Measurements from ENCODE around the gene RPS24. TPM values are rescaled to one million over a fixed set of nuclear protein-coding genes. Genes with fewer than 3 reads are reported as not detected.

RPS24 gene
- total RNA-seq, 1 donor from 2014 or later = 1,816 TPM

GRCh38 chr10:78011065-78011464 is 22.6 kb upstream of the RPS24 start:
- Mint-ChIP-seq H3K4me1 (peaks cover 2% of the 10 kb centered on the region), H3K9me3 (no peaks in the 10 kb centered on the region), H3K27me3 (no peaks in the 10 kb centered on the region), H3K4me3 (no peak overlapping the region), H3K36me3 (ENCODE audit: low read depth) (peaks cover 56% of the 10 kb centered on the region), H3K27ac (no peak overlapping the region)
- intact Hi-C loops (cut with micrococcal nuclease) = no loop called here
- DNase-seq = no peak

GRCh38 chr10:78013564-78013963 is 20.1 kb upstream of the RPS24 start:
- Mint-ChIP-seq H3K36me3 (ENCODE audit: low read depth) (peaks cover 58% of the 10 kb centered on the region), H3K27me3 (no peaks in the 10 kb centered on the region)
- DNase-seq = no peak

GRCh38 chr10:78015546-78015945 is 18.1 kb upstream of the RPS24 start:
- Mint-ChIP-seq H3K27me3 (no peaks in the 10 kb centered on the region), H3K4me1 (peaks cover 2% of the 10 kb centered on the region), H3K4me3 (no peak overlapping the region), H3K27ac (no peak overlapping the region), H3K36me3 (ENCODE audit: low read depth) (peaks cover 56% of the 10 kb centered on the region), H3K9me3 (no peaks in the 10 kb centered on the region)
- intact Hi-C loops (cut with micrococcal nuclease) = no loop called here
- no peak for DNase-seq

More at GRCh38 chr10:78013564-78013963, 20.1 kb upstream of the RPS24 start:
- no peak overlapping the region for H3K27ac Mint-ChIP-seq
- no peak overlapping the region for H3K4me3 Mint-ChIP-seq
- peaks cover 2% of the 10 kb centered on the region for H3K4me1 Mint-ChIP-seq
- intact Hi-C loops (cut with micrococcal nuclease) = no loop called here
- no peaks in the 10 kb centered on the region for H3K9me3 Mint-ChIP-seq

GRCh38 chr10:78017856-78018255 is 15.8 kb upstream of the RPS24 start:
- no peak overlapping the region for H3K27ac Mint-ChIP-seq
- H3K27me3 Mint-ChIP-seq = no peaks in the 10 kb centered on the region
- no peaks in the 10 kb centered on the region for H3K9me3 Mint-ChIP-seq
- no peak for DNase-seq
- H3K4me3 Mint-ChIP-seq = no peak overlapping the region
- peaks cover 66% of the 10 kb centered on the region for H3K36me3 Mint-ChIP-seq (ENCODE audit: low read depth)
- intact Hi-C loops (cut with micrococcal nuclease) = no loop called here
- peaks cover 2% of the 10 kb centered on the region for H3K4me1 Mint-ChIP-seq

DNA sequence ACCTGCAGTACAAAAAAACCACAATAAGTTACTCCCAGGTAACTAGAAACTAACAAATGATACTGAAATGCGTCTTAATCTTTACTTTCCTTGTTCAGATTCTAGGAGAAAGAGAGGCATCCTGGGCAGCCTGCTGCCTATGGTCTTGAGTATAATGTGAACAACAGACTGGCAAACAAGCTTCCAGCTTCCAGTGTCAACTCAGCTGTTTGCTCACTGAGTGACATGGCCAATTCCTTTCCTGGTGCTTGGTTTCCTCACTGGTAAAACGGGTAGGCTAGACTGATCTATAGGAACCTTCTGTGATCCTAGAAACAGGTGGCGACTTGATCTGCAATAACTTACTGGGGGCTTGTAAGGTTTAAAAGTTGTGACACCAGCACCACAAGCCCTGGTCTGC is 14.4 kb upstream of the RPS24 start:
- H3K9me3 Mint-ChIP-seq = no peaks in the 10 kb centered on the region
- intact Hi-C loops (cut with micrococcal nuclease) = no loop called here
- no peaks in the 10 kb centered on the region for H3K27me3 Mint-ChIP-seq
- peaks cover 68% of the 10 kb centered on the region for H3K36me3 Mint-ChIP-seq (ENCODE audit: low read depth)
- no peak overlapping the region for H3K4me3 Mint-ChIP-seq
- peaks cover 2% of the 10 kb centered on the region for H3K4me1 Mint-ChIP-seq
- no peak overlapping the region for H3K27ac Mint-ChIP-seq
- no peak for DNase-seq

DNA sequence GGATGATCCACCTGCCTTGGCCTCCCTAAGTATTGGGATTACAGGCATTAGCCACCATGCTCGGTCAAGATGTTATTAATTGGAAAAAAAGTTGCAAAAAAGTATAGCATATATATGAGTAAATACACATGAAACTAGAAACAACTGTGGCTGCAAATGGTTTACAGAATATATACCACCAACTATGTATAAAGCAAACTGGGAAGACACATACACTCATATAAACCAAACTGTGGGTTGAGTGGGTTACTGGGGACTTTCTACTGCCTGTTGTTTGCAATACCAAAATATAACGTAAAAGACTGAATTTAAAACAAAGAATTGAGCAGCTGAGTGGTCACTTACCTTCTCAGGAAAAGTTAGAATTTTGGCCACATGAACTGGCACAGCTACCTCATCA is 12.5 kb upstream of the RPS24 start:
- no peak overlapping the region for H3K4me3 Mint-ChIP-seq
- no peak overlapping the region for H3K27ac Mint-ChIP-seq
- H3K36me3 Mint-ChIP-seq (ENCODE audit: low read depth) = peaks cover 74% of the 10 kb centered on the region
- intact Hi-C loops (cut with micrococcal nuclease) = no loop called here
- no peaks in the 10 kb centered on the region for H3K4me1 Mint-ChIP-seq
- no peak for DNase-seq
- H3K9me3 Mint-ChIP-seq = no peaks in the 10 kb centered on the region
- no peaks in the 10 kb centered on the region for H3K27me3 Mint-ChIP-seq

DNA sequence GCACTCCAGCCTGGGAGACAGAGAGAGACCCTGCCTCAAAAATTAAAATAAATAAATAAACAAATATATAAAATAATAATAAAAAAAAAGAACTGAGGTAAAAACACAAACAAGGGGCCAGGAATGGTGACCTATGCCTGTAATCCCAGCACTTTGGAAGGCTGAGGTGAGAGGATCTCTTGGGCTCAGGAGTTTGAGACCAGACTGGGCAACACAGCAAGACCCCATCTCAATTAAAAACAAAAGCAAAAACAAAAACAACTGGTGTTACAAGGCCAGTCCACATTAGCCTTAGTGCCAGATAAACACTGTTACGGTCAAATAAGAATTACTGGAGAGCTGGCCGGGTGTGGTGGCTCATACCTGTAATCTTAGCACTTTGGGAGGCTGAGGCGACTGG is 9.9 kb upstream of the RPS24 start:
- Mint-ChIP-seq H3K9me3 (no peaks in the 10 kb centered on the region), H3K4me1 (peaks cover 14% of the 10 kb centered on the region), H3K4me3 (no peak overlapping the region), H3K27me3 (no peaks in the 10 kb centered on the region), H3K36me3 (ENCODE audit: low read depth) (peaks cover 65% of the 10 kb centered on the region), H3K27ac (no peak overlapping the region)
- intact Hi-C loops (cut with micrococcal nuclease) = no loop called here
- DNase-seq = no peak

- Mint-ChIP-seq H3K4me1 (peaks cover 24% of the 10 kb centered on the region), H3K36me3 (ENCODE audit: low read depth) (peaks cover 57% of the 10 kb centered on the region), H3K27ac (no peak overlapping the region), H3K4me3 (no peak overlapping the region), H3K27me3 (no peaks in the 10 kb centered on the region), H3K9me3 (no peaks in the 10 kb centered on the region)
- no peak for DNase-seq
- intact Hi-C loops (cut with micrococcal nuclease) = loop anchor here (5.0 kb wide), 1 partner anchor 946 kb away; no protein-coding TSS in a partner anchor
Measured at GRCh38 chr10:78025685-78026364, 7.8 kb upstream of the RPS24 start.

- H3K27me3 Mint-ChIP-seq = no peaks in the 10 kb centered on the region
- peak; percentile 76 for DNase-seq
- H3K4me1 Mint-ChIP-seq = peaks cover 24% of the 10 kb centered on the region
- intact Hi-C loops (cut with micrococcal nuclease) = loop anchor here (1.0 to 5.0 kb wide), 2 partner anchors 275 to 944 kb away; no protein-coding TSS in a partner anchor
- H3K36me3 Mint-ChIP-seq (ENCODE audit: low read depth) = peaks cover 35% of the 10 kb centered on the region
- H3K27ac Mint-ChIP-seq = peak overlapping the region; percentile 95
- peak overlapping the region; percentile 99 for H3K4me3 Mint-ChIP-seq
- no peaks in the 10 kb centered on the region for H3K9me3 Mint-ChIP-seq
Measured at GRCh38 chr10:78028438-78029268, 5.0 kb upstream of the RPS24 start.

- DNase-seq = peak; percentile 97
- Mint-ChIP-seq H3K4me3 (peak within 1 kb of the TSS; percentile 99), H3K9me3 (no peaks in the 10 kb centered on the region), H3K27ac (peak within 1 kb of the TSS; percentile 95), H3K36me3 (ENCODE audit: low read depth) (peaks cover 34% of the 10 kb centered on the region), H3K4me1 (peaks cover 24% of the 10 kb centered on the region), H3K27me3 (no peaks in the 10 kb centered on the region)
- intact Hi-C loops (cut with micrococcal nuclease) = loop anchor here (1.0 to 5.0 kb wide), 5 partner anchors 192 to 1318 kb away; partner anchors contain the start of gene PPIF
Measured at GRCh38 chr10:78029269-78030226, 4.1 kb upstream of the RPS24 start, which contains the start of gene POLR3A. Gene POLR3A, minus strand, starts transcription at chr10:78029515. Its CDS starts 108 bp downstream, at chr10:78029407.

DNA sequence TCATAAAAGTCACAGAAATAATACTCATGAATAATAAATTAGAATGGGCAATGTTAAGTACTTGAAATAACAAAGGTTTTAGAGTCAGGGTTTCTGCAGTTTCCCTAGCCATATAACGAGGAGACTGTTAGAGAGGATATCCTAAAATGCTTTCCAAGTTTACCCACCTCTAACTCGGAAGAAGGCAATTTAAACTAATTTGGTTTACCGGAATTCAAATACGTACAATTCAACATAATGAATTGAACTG is 351 bp upstream of the RPS24 start:
- Mint-ChIP-seq H3K9me3 (no peaks in the 10 kb centered on the region), H3K36me3 (ENCODE audit: low read depth) (peaks cover 52% of the 10 kb centered on the region), H3K27me3 (no peaks in the 10 kb centered on the region), H3K27ac (peak overlapping the region; percentile 96), H3K4me1 (peaks cover 40% of the 10 kb centered on the region), H3K4me3 (peak overlapping the region; percentile 91)
- intact Hi-C loops (cut with micrococcal nuclease) = loop anchor here (5.0 kb wide), 3 partner anchors 196 to 1314 kb away; partner anchors contain the start of gene PPIF
- DNase-seq = no peak

- H3K9me3 Mint-ChIP-seq = no peaks in the 10 kb centered on the region
- intact Hi-C loops (cut with micrococcal nuclease) = loop anchor here (2.0 kb wide), 1 partner anchor 1034 kb away; the partner anchor contains the start of gene ZMIZ1
- no peaks in the 10 kb centered on the region for H3K27me3 Mint-ChIP-seq
- H3K27ac Mint-ChIP-seq = peak overlapping the region; percentile 96
- H3K36me3 Mint-ChIP-seq (ENCODE audit: low read depth) = peaks cover 63% of the 10 kb centered on the region
- H3K4me1 Mint-ChIP-seq = peaks cover 43% of the 10 kb centered on the region
- no peak for DNase-seq
- peak overlapping the region; percentile 91 for H3K4me3 Mint-ChIP-seq
Measured at GRCh38 chr10:78035025-78035424, 1.4 kb downstream of the RPS24 start.

DNA sequence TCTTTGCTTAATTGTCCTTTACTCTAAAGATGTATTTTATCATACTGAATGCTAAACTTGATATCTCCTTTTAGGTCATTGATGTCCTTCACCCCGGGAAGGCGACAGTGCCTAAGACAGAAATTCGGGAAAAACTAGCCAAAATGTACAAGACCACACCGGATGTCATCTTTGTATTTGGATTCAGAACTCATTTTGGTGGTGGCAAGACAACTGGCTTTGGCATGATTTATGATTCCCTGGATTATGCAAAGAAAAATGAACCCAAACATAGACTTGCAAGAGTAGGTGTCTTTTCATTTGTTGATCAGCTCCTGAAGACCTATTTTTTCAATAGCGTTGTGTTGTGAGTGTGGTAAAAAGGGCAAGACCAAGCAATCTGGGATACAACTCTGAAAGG is 1.8 kb downstream of the RPS24 start:
- H3K4me1 Mint-ChIP-seq = peaks cover 42% of the 10 kb centered on the region
- H3K4me3 Mint-ChIP-seq = peak overlapping the region; percentile 91
- no peaks in the 10 kb centered on the region for H3K9me3 Mint-ChIP-seq
- DNase-seq = no peak
- H3K36me3 Mint-ChIP-seq (ENCODE audit: low read depth) = peaks cover 64% of the 10 kb centered on the region
- no peaks in the 10 kb centered on the region for H3K27me3 Mint-ChIP-seq
- peak overlapping the region; percentile 96 for H3K27ac Mint-ChIP-seq
- intact Hi-C loops (cut with micrococcal nuclease) = loop anchor here (2.0 kb wide), 1 partner anchor 1033 kb away; the partner anchor contains the start of gene ZMIZ1
